NT2/D1 (cell line): ENCODE measurements around the gene PRXL2A.

ENCODE experiments used
- YY1 ChIP-seq: IDR thresholded peaks from 2 replicates; pipeline ENCODE4 v1.6.1; 2011; ENCODE audit not compliant: insufficient read length, insufficient read depth
- ZNF274 ChIP-seq: IDR thresholded peaks from 2 replicates; pipeline ENCODE4 v1.6.1; 2011; ENCODE audit warnings: mild to moderate bottlenecking, low read depth, low read length

GRCh38 chr10:80451132-80451531 is 42.8 kb downstream of the PRXL2A start:
- TF ChIP-seq ZNF274 (no peak), YY1 (no peak)
